SU-DHL-6 (cell line): ENCODE results near the gene INAFM1.

Experiments
- H2AFZ ChIP-seq: fragments of 200-600 bp; sonication (generic); 2 replicates; pipeline ENCODE4 v1.6.1; 2014; ENCODE audit warnings: low read depth, mild to moderate bottlenecking, moderate library complexity, mixed read lengths, antibody characterized with exemption, low read length; ENCODE audit not compliant: severe bottlenecking
- H3F3A ChIP-seq: fragments of 200-600 bp; shearing (Covaris generic); 2 replicates; pipeline ENCODE4 v1.6.0; 2016; ENCODE audit warnings: antibody characterized with exemption, mild to moderate bottlenecking; ENCODE audit not compliant: insufficient read depth
- H3K27ac ChIP-seq: fragments of 200-600 bp; sonication (generic); 2 replicates; pipeline ENCODE4 v1.5.1; 2016; ENCODE audit warnings: low read depth, mild to moderate bottlenecking, low read length, moderate library complexity, mixed read lengths
- H3K27me3 ChIP-seq: fragments of 200-600 bp; sonication (generic), shearing (Covaris generic); 2 replicates; pipeline ENCODE4 v1.6.0; 2014; ENCODE audit warnings: mild to moderate bottlenecking, low read length
- H3K36me3 ChIP-seq: fragments of 200-600 bp; sonication (generic); 2 replicates; pipeline ENCODE4 v1.6.1; 2014; ENCODE audit warnings: mild to moderate bottlenecking, low read length, mixed read lengths
- H3K4me2 ChIP-seq: fragments of 300-600, 200-600 bp; shearing (Covaris generic), sonication (generic); 2 replicates; pipeline ENCODE4 v1.6.0; 2014; ENCODE audit warnings: low read length, low read depth, mild to moderate bottlenecking; ENCODE audit not compliant: poor library complexity, severe bottlenecking
- H3K4me3 ChIP-seq: fragments of 200-600 bp; sonication (generic); 2 replicates; pipeline ENCODE4 v1.5.1; 2014; ENCODE audit warnings: antibody characterized with exemption, low read length, mild to moderate bottlenecking, mixed read lengths; ENCODE audit not compliant: insufficient read depth, poor library complexity, severe bottlenecking
- H3K79me2 ChIP-seq: fragments of 200-600 bp; sonication (generic); 2 replicates; pipeline ENCODE4 v1.6.1; 2014; ENCODE audit warnings: mild to moderate bottlenecking, low read length, moderate library complexity; ENCODE audit not compliant: insufficient read depth
- H3K9ac ChIP-seq: fragments of 200-600 bp; sonication (generic); 2 replicates; pipeline ENCODE4 v1.7.0; 2014; ENCODE audit warnings: mild to moderate bottlenecking, low read length
- H3K9me2 ChIP-seq: fragments of 200-600 bp; sonication (generic); replicated peaks from 2 replicates; pipeline ENCODE4 v1.6.1; 2014; ENCODE audit warnings: low read length; ENCODE audit not compliant: insufficient read depth
- H3K9me3 ChIP-seq: fragments of 200-600 bp; sonication (generic); 2 replicates; pipeline ENCODE4 v1.6.1; 2014; ENCODE audit warnings: low read length, mixed read lengths; ENCODE audit not compliant: insufficient read depth
- H4K20me1 ChIP-seq: fragments of 200-600 bp; sonication (generic); 2 replicates; pipeline ENCODE4 v1.6.1; 2014; ENCODE audit warnings: low read depth, mild to moderate bottlenecking, antibody characterized with exemption, low read length, moderate library complexity, mixed read lengths
- CTCF ChIP-seq: fragments of 200-600 bp; sonication (generic); IDR thresholded peaks from one replicate; pipeline ENCODE4 v1.5.1; 2017; ENCODE audit warnings: antibody characterized with exemption, mild to moderate bottlenecking, low read length, moderate library complexity; ENCODE audit not compliant: insufficient read depth, poor library complexity, severe bottlenecking
- EZH2phosphoT487 ChIP-seq: fragments of 200-600 bp; sonication (generic), shearing (Covaris generic); conservative IDR thresholded peaks from 2 replicates; pipeline ENCODE4 v1.6.1; 2018; ENCODE audit warnings: mild to moderate bottlenecking, antibody characterized with exemption, low read length, moderate library complexity, mixed read lengths

Gene INAFM1

GRCh38 chr19:47227352-47228167 is 47.1 kb upstream of the INAFM1 start:
- Histone ChIP-seq H3K9me2 (no peaks in the 10 kb centered on the region), H4K20me1 (no peaks in the 10 kb centered on the region), H3K9ac (no peak overlapping the region), H3K9me3 (no peaks in the 10 kb centered on the region), H3K79me2 (no peaks in the 10 kb centered on the region), H3F3A (peaks cover 11% of the 10 kb centered on the region; the same call in 1 of the 2 replicates), H3K4me2 (peak overlapping the region; percentile 68), H3K27me3 (no peaks in the 10 kb centered on the region), H3K4me3 (no peak overlapping the region), H2AFZ (no peak overlapping the region), H3K27ac (no peak overlapping the region), H3K36me3 (no peaks in the 10 kb centered on the region)
- TF ChIP-seq CTCF (no peak), EZH2phosphoT487 (no peak)

GRCh38 chr19:47228168-47228936 is 46.3 kb upstream of the INAFM1 start:
- H3K9me3 ChIP-seq, result no peaks in the 10 kb centered on the region
- TF ChIP-seq CTCF, result no peak
- TF ChIP-seq EZH2phosphoT487, result no peak
- no peaks in the 10 kb centered on the region for H4K20me1 ChIP-seq
- H3K27me3 ChIP-seq, result no peaks in the 10 kb centered on the region
- H3F3A ChIP-seq, result peaks cover 11% of the 10 kb centered on the region; the same call in 1 of the 2 replicates
- no peak overlapping the region for H3K4me3 ChIP-seq
- H3K9me2 ChIP-seq, result no peaks in the 10 kb centered on the region
- no peaks in the 10 kb centered on the region for H3K79me2 ChIP-seq
- no peaks in the 10 kb centered on the region for H3K36me3 ChIP-seq
- no peak overlapping the region for H3K9ac ChIP-seq
- H2AFZ ChIP-seq, result no peak overlapping the region
- H3K27ac ChIP-seq, result no peak overlapping the region
- no peak overlapping the region for H3K4me2 ChIP-seq

GRCh38 chr19:47228937-47229675 is 45.6 kb upstream of the INAFM1 start:
- no peak overlapping the region for H3K4me3 ChIP-seq
- H3K9me2 ChIP-seq, result no peaks in the 10 kb centered on the region
- peaks cover 11% of the 10 kb centered on the region; the same call in 1 of the 2 replicates for H3F3A ChIP-seq
- no peak overlapping the region for H3K27ac ChIP-seq
- no peak overlapping the region for H3K4me2 ChIP-seq
- H3K79me2 ChIP-seq, result no peaks in the 10 kb centered on the region
- no peaks in the 10 kb centered on the region for H3K27me3 ChIP-seq
- H3K9ac ChIP-seq, result peak overlapping the region; percentile 56; the same call in 1 of the 2 replicates
- H3K9me3 ChIP-seq, result no peaks in the 10 kb centered on the region
- no peak overlapping the region for H2AFZ ChIP-seq
- H3K36me3 ChIP-seq, result no peaks in the 10 kb centered on the region
- TF ChIP-seq CTCF (no peak), EZH2phosphoT487 (no peak)
- no peaks in the 10 kb centered on the region for H4K20me1 ChIP-seq
